ENCODE results near the gene USP16. TPM values are rescaled to one million over a fixed set of nuclear protein-coding genes. Genes with fewer than 3 reads are reported as not detected.
A peak's percentile ranks its signal among the peaks of the same experiment; 100 is the strongest.

USP16 gene
- polyA plus RNA-seq, 3 donors, result 11.6 to 23.6 (median 16.2) TPM

- Mint-ChIP-seq H3K27ac (peak overlapping the region in 6 of 7 donors; percentile 57 to 98 (median 89)), H3K36me3 (peaks cover 6 to 8% of the 10 kb centered on the region in 2 donors), H3K27me3 (ENCODE audit: low read depth in 3 of 3) (peaks cover 0 to 2% (median 0%) of the 10 kb centered on the region in 3 donors), H3K4me1 (peaks cover 59% of the 10 kb centered on the region), H3K9me3 (peaks cover 0 to 5% (median 0%) of the 10 kb centered on the region in 7 donors), H3K4me3 (no peak overlapping the region)
- intact Hi-C loops (cut with micrococcal nuclease), result no loop called here
- Histone ChIP-seq H4K20me1 (ENCODE audit: insufficient read depth, low read length) (no peaks in the 10 kb centered on the region), H3K4me1 (ENCODE audit: control insufficient read depth in 1 of 2, insufficient read depth in 2 of 2, low read length in 2 of 2) (peaks cover 50 to 67% of the 10 kb centered on the region in 2 donors), H3K4me3 (replicated peaks in 1 of 3; ENCODE audit: low read depth in 2 of 3, low read length in 3 of 3) (no peak overlapping the region), H3K9ac (ENCODE audit: insufficient read depth, low read length, poor library complexity, severe bottlenecking) (no peak overlapping the region), H3K79me2 (ENCODE audit: insufficient read depth, low read length) (no peaks in the 10 kb centered on the region), H2AFZ (ENCODE audit: insufficient read depth, low read depth, low read length, poor library complexity, severe bottlenecking) (no peak overlapping the region), H3K27me3 (ENCODE audit: control insufficient read depth in 2 of 2, insufficient read depth in 2 of 2, low read length in 2 of 2) (no peaks in the 10 kb centered on the region), H3K9me3 (replicated peaks in 1 of 2; ENCODE audit: control insufficient read depth in 1 of 2, insufficient read depth in 1 of 2, low read length in 2 of 2) (no peaks in the 10 kb centered on the region), H3K27ac (ENCODE audit: low read depth in 1 of 2, low read length in 2 of 2) (peak overlapping the region in 1 of 2 donors; percentile 98), H3K36me3 (replicated peaks in 1 of 2; ENCODE audit: control insufficient read depth in 1 of 2, insufficient read depth in 2 of 2, low read length in 2 of 2) (no peaks in the 10 kb centered on the region), H3K4me2 (replicated peaks; ENCODE audit: extremely low read depth, low read length, poor library complexity, severe bottlenecking) (no peak overlapping the region)
- no CpG with 5 or more reads among the region's 2 CpGs for WGBS (ENCODE audit: insufficient coverage)
- no peak for DNase-seq
- TF ChIP-seq CTCF (IDR thresholded peaks at IDR 0.05), result no peak
Measured at GRCh38 chr21:29098156-29098555, 73.7 kb downstream of the USP16 start.

DNA sequence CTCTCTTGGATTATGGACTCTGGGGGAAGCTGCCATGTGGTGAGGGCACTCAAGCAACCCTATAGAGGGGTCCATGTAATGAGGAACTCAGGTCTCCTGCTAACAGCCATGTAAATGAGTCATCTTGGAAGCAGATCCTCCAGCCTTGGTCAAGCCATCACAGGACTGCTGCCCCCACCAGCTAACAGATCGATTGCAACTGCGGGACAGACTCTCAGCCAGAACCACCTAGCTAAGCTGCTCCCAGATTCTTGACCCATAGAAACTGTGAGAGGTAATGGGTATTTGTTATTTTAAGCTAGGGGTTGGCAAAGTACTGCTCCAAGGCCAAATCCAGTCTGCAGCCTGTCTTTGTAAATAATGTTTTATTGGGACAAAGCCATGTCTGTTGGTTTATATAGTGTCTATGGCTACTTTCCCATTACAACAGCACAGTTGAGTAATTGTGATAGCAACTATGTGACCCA is 78.4 kb downstream of the USP16 start:
- Mint-ChIP-seq H3K27me3 (ENCODE audit: low read depth in 3 of 3) (peaks cover 0 to 3% (median 0%) of the 10 kb centered on the region in 3 donors), H3K9me3 (peaks cover 0 to 3% (median 0%) of the 10 kb centered on the region in 7 donors), H3K4me1 (peaks cover 35% of the 10 kb centered on the region), H3K27ac (peak overlapping the region in 4 of 7 donors; percentile 9 to 70 (median 63)), H3K36me3 (peaks cover 8 to 9% of the 10 kb centered on the region in 2 donors), H3K4me3 (no peak overlapping the region)
- peaks cover 29 to 33% of the 10 kb centered on the region in 2 donors for H3K4me1 ChIP-seq (ENCODE audit: control insufficient read depth in 1 of 2, insufficient read depth in 2 of 2, low read length in 2 of 2)
- H3K9me3 ChIP-seq (replicated peaks in 1 of 2; ENCODE audit: control insufficient read depth in 1 of 2, insufficient read depth in 1 of 2, low read length in 2 of 2), result no peaks in the 10 kb centered on the region
- H3K4me2 ChIP-seq (replicated peaks; ENCODE audit: extremely low read depth, low read length, poor library complexity, severe bottlenecking), result no peak overlapping the region
- H2AFZ ChIP-seq (ENCODE audit: insufficient read depth, low read depth, low read length, poor library complexity, severe bottlenecking), result no peak overlapping the region
- H3K27me3 ChIP-seq (ENCODE audit: control insufficient read depth in 2 of 2, insufficient read depth in 2 of 2, low read length in 2 of 2), result no peaks in the 10 kb centered on the region
- H3K4me3 ChIP-seq (replicated peaks in 1 of 3; ENCODE audit: low read depth in 2 of 3, low read length in 3 of 3), result no peak overlapping the region
- intact Hi-C loops (cut with micrococcal nuclease), result loop anchor here in 1 of 2 donors (5.0 kb wide), 1 partner anchor 59 kb away; no protein-coding TSS in a partner anchor
- no peak overlapping the region for H3K9ac ChIP-seq (ENCODE audit: insufficient read depth, low read length, poor library complexity, severe bottlenecking)
- no peaks in the 10 kb centered on the region for H4K20me1 ChIP-seq (ENCODE audit: insufficient read depth, low read length)
- H3K79me2 ChIP-seq (ENCODE audit: insufficient read depth, low read length), result no peaks in the 10 kb centered on the region
- no peak for TF ChIP-seq CTCF (IDR thresholded peaks at IDR 0.05)
- peak; percentile 22 to 40 (median 26) for DNase-seq
- no peak overlapping the region for H3K27ac ChIP-seq (ENCODE audit: low read depth in 1 of 2, low read length in 2 of 2)
- H3K36me3 ChIP-seq (replicated peaks in 1 of 2; ENCODE audit: control insufficient read depth in 1 of 2, insufficient read depth in 2 of 2, low read length in 2 of 2), result no peaks in the 10 kb centered on the region
- no CpG with 5 or more reads among the region's 2 CpGs for WGBS (ENCODE audit: insufficient coverage)

Other genes with a start within 250 kb of the USP16 start
- 10 to 100 TPM in 2 of 3 donors, 1 to 10 TPM in 1; 6.0 to 14.0 (median 11.7) TPM for gene LTN1, start 31.8 kb upstream of the USP16 start, polyA plus RNA-seq
- 1 to 10 TPM; 1.8 to 5.2 (median 4.7) TPM for gene RWDD2B, start 5.3 kb upstream of the USP16 start, polyA plus RNA-seq
- 100 to 1,000 TPM in 2 of 3 donors, 10 to 100 TPM in 1; 71.9 to 173 (median 169) TPM for gene CCT8, start 49.0 kb downstream of the USP16 start, polyA plus RNA-seq
- gene MAP3K7CL, start 106.0 kb downstream of the USP16 start, polyA plus RNA-seq, result 10 to 100 TPM; 14.6 to 15.8 (median 15.7) TPM

Measured in CD14-positive monocyte (primary cell).